Vagina (tissue), 2 donors: Measurements from ENCODE around the gene LPP. TPM values are rescaled to one million over a fixed set of nuclear protein-coding genes. Genes with fewer than 3 reads are reported as not detected.

Source experiments
- DNase-seq, 2 donors: peaks; one replicate each; pipeline ENCODE4 v3.0.0-alpha.2; 2017; ENCODE audit errors: extremely low spot score in 2 of 2
- H3K27ac ChIP-seq: fragments of 200-600 bp; sonication (generic); one replicate; pipeline ENCODE4 v1.5.1; 2019
- H3K27me3 ChIP-seq: fragments of 200-600 bp; sonication (generic); one replicate; pipeline ENCODE4 v1.5.1; 2019
- H3K36me3 ChIP-seq, 2 donors: fragments of 200-600 bp; sonication (generic); one replicate each; pipeline ENCODE4 v1.5.1; 2017 to 2019
- H3K4me1 ChIP-seq: fragments of 200-600 bp; sonication (generic); one replicate; pipeline ENCODE4 v1.5.1; 2019
- H3K4me3 ChIP-seq, 2 donors: fragments of 200-600 bp; sonication (generic); 1 replicate in 1 of 2; 2 replicates in 1 of 2; pipeline ENCODE4 v1.5.1; 2016 to 2019
- H3K9me3 ChIP-seq: fragments of 200-600 bp; sonication (generic); one replicate; pipeline ENCODE4 v1.5.1; 2019
- CTCF ChIP-seq, 3 experiments: fragments of 450-650 bp in 2 of 3; fragments of 200-600 bp in 1 of 3; sonication (generic) in 1 of 3; IDR thresholded peaks; one replicate each; pipeline ENCODE4 v1.5.1; 2017 to 2019; ENCODE audit warnings: antibody characterized with exemption in 3 of 3, mild to moderate bottlenecking in 2 of 3, moderate library complexity in 2 of 3
- POLR2A ChIP-seq, 2 donors: fragments of 450-650 bp; IDR thresholded peaks; one replicate each; pipeline ENCODE4 v1.6.1; 2017; ENCODE audit warnings: antibody characterized with exemption in 2 of 2, mild to moderate bottlenecking in 2 of 2, moderate library complexity in 2 of 2
- POLR2AphosphoS5 ChIP-seq, 2 donors: sonication (generic); formaldehyde crosslinking; IDR thresholded peaks; one replicate each; pipeline ENCODE4 v1.9.0; 2017; ENCODE audit warnings: antibody characterized with exemption in 2 of 2, mild to moderate bottlenecking in 2 of 2, low read depth in 1 of 2; ENCODE audit not compliant: insufficient read depth in 1 of 2
- intact Hi-C: fragments of 100-400 bp; cut with DNase I; formaldehyde crosslinking; loops from one replicate; pipeline ENCODE4 v1.15.1; 2023
- total RNA-seq: library from RNA; depleted of rRNA; stranded (reverse); fragments of >200 nt; gene quantifications from one replicate; pipeline ENCODE4 v1.2.3, GENCODE V29; 2016

The LPP gene
- total RNA-seq, 1 donor from 2014 or later: 248 TPM

GRCh38 chr3:188342991-188343732 lies 189.2 kb downstream of the LPP start:
- no peak for DNase-seq
- H3K4me1 ChIP-seq: peaks cover 40% of the 10 kb centered on the region
- TF ChIP-seq POLR2AphosphoS5 (IDR thresholded peaks at IDR 0.05; ENCODE audit: insufficient read depth in 1 of 2, low read depth in 1 of 2): no peak
- no peak overlapping the region for H3K4me3 ChIP-seq
- H3K36me3 ChIP-seq: no peaks in the 10 kb centered on the region
- H3K27ac ChIP-seq: no peak overlapping the region
- H3K9me3 ChIP-seq: no peaks in the 10 kb centered on the region
- no peaks in the 10 kb centered on the region for H3K27me3 ChIP-seq
- intact Hi-C loops: no loop called here

- peaks cover 47% of the 10 kb centered on the region for H3K4me1 ChIP-seq
- no peaks in the 10 kb centered on the region for H3K9me3 ChIP-seq
- H3K27ac ChIP-seq: no peak overlapping the region
- no peaks in the 10 kb centered on the region for H3K36me3 ChIP-seq
- DNase-seq: no peak
- TF ChIP-seq CTCF (IDR thresholded peaks at IDR 0.05) (no peak), POLR2A (IDR thresholded peaks at IDR 0.05) (no peak), POLR2AphosphoS5 (IDR thresholded peaks at IDR 0.05; ENCODE audit: insufficient read depth in 1 of 2, low read depth in 1 of 2) (no peak)
- intact Hi-C loops: no loop called here
- H3K4me3 ChIP-seq: no peak overlapping the region
- H3K27me3 ChIP-seq: no peaks in the 10 kb centered on the region
Observed at GRCh38 chr3:188343894-188344293, 189.9 kb downstream of the LPP start.

GRCh38 chr3:188345223-188345622 lies 191.3 kb downstream of the LPP start:
- H3K27ac ChIP-seq: peak overlapping the region; percentile 17
- intact Hi-C loops: no loop called here
- H3K36me3 ChIP-seq: no peaks in the 10 kb centered on the region
- no peaks in the 10 kb centered on the region for H3K9me3 ChIP-seq
- H3K4me1 ChIP-seq: peaks cover 59% of the 10 kb centered on the region
- TF ChIP-seq CTCF (IDR thresholded peaks at IDR 0.05): no peak
- peak in 1 of 2 donors; percentile 21 for TF ChIP-seq POLR2AphosphoS5 (IDR thresholded peaks at IDR 0.05; ENCODE audit: insufficient read depth in 1 of 2, low read depth in 1 of 2)
- no peak overlapping the region for H3K4me3 ChIP-seq
- no peak for DNase-seq
- H3K27me3 ChIP-seq: no peaks in the 10 kb centered on the region

- Histone ChIP-seq H3K9me3 (no peaks in the 10 kb centered on the region), H3K27ac (peak overlapping the region; percentile 40), H3K4me1 (peaks cover 48% of the 10 kb centered on the region), H3K4me3 (no peak overlapping the region), H3K36me3 (no peaks in the 10 kb centered on the region), H3K27me3 (no peaks in the 10 kb centered on the region)
- DNase-seq: no peak
- TF ChIP-seq POLR2AphosphoS5 (IDR thresholded peaks at IDR 0.05; ENCODE audit: insufficient read depth in 1 of 2, low read depth in 1 of 2) (peak; percentile 20 to 43), POLR2A (IDR thresholded peaks at IDR 0.05) (no peak), CTCF (IDR thresholded peaks at IDR 0.05) (no peak)
- intact Hi-C loops: no loop called here
Observed at GRCh38 chr3:188348435-188349244, 194.7 kb downstream of the LPP start.

- DNase-seq: no peak
- Histone ChIP-seq H3K4me3 (no peak overlapping the region), H3K27me3 (no peaks in the 10 kb centered on the region), H3K9me3 (no peaks in the 10 kb centered on the region), H3K27ac (peak overlapping the region; percentile 40), H3K36me3 (no peaks in the 10 kb centered on the region), H3K4me1 (peaks cover 40% of the 10 kb centered on the region)
- TF ChIP-seq POLR2A (IDR thresholded peaks at IDR 0.05): no peak
- no peak for TF ChIP-seq POLR2AphosphoS5 (IDR thresholded peaks at IDR 0.05; ENCODE audit: insufficient read depth in 1 of 2, low read depth in 1 of 2)
- no peak for TF ChIP-seq CTCF (IDR thresholded peaks at IDR 0.05)
- intact Hi-C loops: no loop called here
Observed at GRCh38 chr3:188349351-188349901, 195.5 kb downstream of the LPP start.
